K562 (cell line): ENCODE results near the gene SLC44A1. TPM values are rescaled to one million over a fixed set of nuclear protein-coding genes. Genes with fewer than 3 reads are reported as not detected.
A peak's percentile ranks its signal among the peaks of the same experiment; 100 is the strongest.

Experiments
- BRF1 ChIP-seq: IDR thresholded peaks from 3 replicates; pipeline ENCODE4 v1.6.1; 2011; ENCODE audit warnings: borderline replicate concordance, mild to moderate bottlenecking; ENCODE audit not compliant: insufficient read length; ENCODE audit errors: extremely low read depth
- KAT8 ChIP-seq: fragments of 450-650 bp; IDR thresholded peaks from 2 replicates; pipeline ENCODE4 v1.6.1; 2016; ENCODE audit warnings: low read depth, mild to moderate bottlenecking
- MTA2 ChIP-seq: fragments of 450-650 bp; IDR thresholded peaks from 2 replicates; pipeline ENCODE4 v1.6.1; 2016; ENCODE audit warnings: low read depth
- NRF1 ChIP-seq, 2 experiments: fragments of 450-650 bp; IDR thresholded peaks in 1 of 2; conservative IDR thresholded peaks in 1 of 2; 2 replicates each; pipeline ENCODE4 v1.6.1; 2014; ENCODE audit warnings: mild to moderate bottlenecking in 2 of 2
- RBFOX2 ChIP-seq: fragments of 200-400 bp; formaldehyde crosslinking; IDR thresholded peaks from 2 replicates; pipeline ENCODE4 v1.6.1; 2017; ENCODE audit warnings: low read depth, mild to moderate bottlenecking, low read length, moderate library complexity
- ZNF347 ChIP-seq: fragments of 450-650 bp; formaldehyde crosslinking; IDR thresholded peaks from 2 replicates; pipeline ENCODE4 v1.4.0; 2020; ENCODE audit warnings: low read depth, mild to moderate bottlenecking, moderate library complexity
- polyA plus RNA-seq, 8 experiments: library from polyadenylated mRNA; depleted of rRNA in 4 of 8; stranded (reverse) in 5 of 8; unstranded in 3 of 8; fragments of >200 nt; fragmentation: Nextera tagmentation in 2 of 8; fragmentation: Illumina TruSeq in 1 of 8; extraction: Ambion mirVana in 2 of 8; extraction: Trizol in 1 of 8; gene quantifications; 2 replicates each; pipeline versions ENCODE4 v1.2.1 to v1.2.3, GENCODE V29; 2011 to 2014; ENCODE audit warnings: inconsistent platforms in 1 of 8, missing spikeins in 1 of 8
- total RNA-seq, 7 experiments: library from RNA; depleted of rRNA in 6 of 7; stranded (reverse); fragments of >200 nt in 6 of 7; fragmentation: Illumina TruSeq in 2 of 7; extraction: Trizol in 2 of 7; gene quantifications; 2 replicates each; pipeline versions ENCODE4 v1.2.1 to v1.2.3, GENCODE V29; 2011 to 2021; ENCODE audit warnings: low replicate concordance in 1 of 7
- TF ChIP-seq, protein P1 (sequence below), 2 experiments: IDR thresholded peaks; 2 replicates each; pipeline ENCODE4 v1.6.1; 2012; ENCODE audit warnings: improper control_type of control experiment in 2 of 2, low read depth in 2 of 2, low read length in 2 of 2, borderline replicate concordance in 1 of 2
- TF ChIP-seq, protein P2 (sequence below): fragments of 450-650 bp; IDR thresholded peaks from 2 replicates; pipeline ENCODE4 v1.6.1; 2017; ENCODE audit warnings: mild to moderate bottlenecking, moderate library complexity
- TF ChIP-seq, protein P3 (sequence below): sonication (generic); formaldehyde crosslinking; IDR thresholded peaks from 2 replicates; pipeline ENCODE4 v1.8.1; 2023; ENCODE audit warnings: mild to moderate bottlenecking, missing genetic modification reagents, moderate library complexity
- TF ChIP-seq, protein P4 (sequence below): sonication (generic); formaldehyde crosslinking; IDR thresholded peaks from 2 replicates; pipeline ENCODE4 v1.8.0; 2022; ENCODE audit warnings: missing genetic modification reagents, mild to moderate bottlenecking, borderline replicate concordance
- TF ChIP-seq, protein P5 (sequence below): fragments of 450-650 bp; IDR thresholded peaks from 2 replicates; pipeline ENCODE4 v1.6.1; 2017; ENCODE audit warnings: antibody characterized with exemption

The SLC44A1 gene
- total and polyA plus RNA-seq, 9 of the 15 experiments (the other 6 are each of a cell fraction or from before 2014, with no cell fraction given): 0.11 to 0.59 (median 0.30) TPM

DNA sequence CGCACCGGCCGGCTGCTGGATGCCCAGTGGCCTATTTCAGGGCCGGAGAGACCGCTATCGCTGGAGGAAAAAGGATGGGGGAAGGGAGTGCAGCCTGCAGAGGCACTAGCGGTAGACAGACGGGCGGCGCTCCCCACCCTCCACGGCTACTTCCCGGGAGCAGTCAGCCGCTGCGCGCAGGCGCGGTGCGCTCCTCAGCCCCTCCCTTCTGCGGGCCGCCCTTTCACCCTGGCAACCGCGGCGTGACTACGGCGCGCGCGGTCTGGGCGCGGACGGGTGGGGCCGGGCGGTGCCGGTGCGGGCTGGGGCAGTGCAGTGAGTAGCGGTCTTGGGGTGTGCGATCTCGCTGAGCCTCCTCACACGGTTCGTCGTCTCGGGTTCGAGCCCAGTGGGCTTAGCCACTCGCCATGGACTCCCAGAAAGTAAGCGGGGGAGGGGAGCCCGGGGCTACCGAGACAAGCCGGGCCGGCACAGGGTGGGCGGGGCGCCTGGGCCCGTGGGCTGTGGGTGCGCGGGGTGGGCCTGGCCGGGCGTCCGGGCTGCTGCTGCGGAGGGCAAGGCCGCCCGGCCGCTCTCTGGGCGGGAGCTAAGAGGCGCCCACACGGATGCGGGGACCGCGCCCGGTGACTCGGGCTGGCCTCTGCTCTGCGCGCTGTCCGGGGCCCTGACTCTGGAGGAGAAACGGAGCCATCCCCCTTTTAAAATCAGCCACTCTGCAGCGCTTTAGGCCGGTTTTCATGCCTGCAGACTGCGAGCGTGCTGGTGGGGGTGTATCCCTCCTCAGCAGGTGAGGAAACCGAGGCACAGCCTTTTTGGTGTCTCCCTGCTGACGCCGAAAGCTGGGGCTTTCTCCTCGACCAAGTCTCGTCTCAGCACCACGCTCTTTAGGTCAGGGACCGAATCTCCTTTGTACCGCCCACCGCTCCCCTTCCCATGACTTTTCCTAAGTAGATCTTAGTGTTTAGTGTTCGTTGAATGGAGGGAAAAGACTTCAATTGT, 203.7 kb downstream of the SLC44A1 start, which contains the start of gene FSD1L (continued):
- TF ChIP-seq, protein P1, sequence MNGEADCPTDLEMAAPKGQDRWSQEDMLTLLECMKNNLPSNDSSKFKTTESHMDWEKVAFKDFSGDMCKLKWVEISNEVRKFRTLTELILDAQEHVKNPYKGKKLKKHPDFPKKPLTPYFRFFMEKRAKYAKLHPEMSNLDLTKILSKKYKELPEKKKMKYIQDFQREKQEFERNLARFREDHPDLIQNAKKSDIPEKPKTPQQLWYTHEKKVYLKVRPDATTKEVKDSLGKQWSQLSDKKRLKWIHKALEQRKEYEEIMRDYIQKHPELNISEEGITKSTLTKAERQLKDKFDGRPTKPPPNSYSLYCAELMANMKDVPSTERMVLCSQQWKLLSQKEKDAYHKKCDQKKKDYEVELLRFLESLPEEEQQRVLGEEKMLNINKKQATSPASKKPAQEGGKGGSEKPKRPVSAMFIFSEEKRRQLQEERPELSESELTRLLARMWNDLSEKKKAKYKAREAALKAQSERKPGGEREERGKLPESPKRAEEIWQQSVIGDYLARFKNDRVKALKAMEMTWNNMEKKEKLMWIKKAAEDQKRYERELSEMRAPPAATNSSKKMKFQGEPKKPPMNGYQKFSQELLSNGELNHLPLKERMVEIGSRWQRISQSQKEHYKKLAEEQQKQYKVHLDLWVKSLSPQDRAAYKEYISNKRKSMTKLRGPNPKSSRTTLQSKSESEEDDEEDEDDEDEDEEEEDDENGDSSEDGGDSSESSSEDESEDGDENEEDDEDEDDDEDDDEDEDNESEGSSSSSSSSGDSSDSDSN (IDR thresholded peaks at IDR 0.05; ENCODE audit: borderline replicate concordance in 1 of 2, low read depth in 2 of 2, low read length in 2 of 2): 0 out of 4 replicates have a peak, but pooled peaks of 1 of the 2 experiments have one; percentile 40
- TF ChIP-seq, protein P2, sequence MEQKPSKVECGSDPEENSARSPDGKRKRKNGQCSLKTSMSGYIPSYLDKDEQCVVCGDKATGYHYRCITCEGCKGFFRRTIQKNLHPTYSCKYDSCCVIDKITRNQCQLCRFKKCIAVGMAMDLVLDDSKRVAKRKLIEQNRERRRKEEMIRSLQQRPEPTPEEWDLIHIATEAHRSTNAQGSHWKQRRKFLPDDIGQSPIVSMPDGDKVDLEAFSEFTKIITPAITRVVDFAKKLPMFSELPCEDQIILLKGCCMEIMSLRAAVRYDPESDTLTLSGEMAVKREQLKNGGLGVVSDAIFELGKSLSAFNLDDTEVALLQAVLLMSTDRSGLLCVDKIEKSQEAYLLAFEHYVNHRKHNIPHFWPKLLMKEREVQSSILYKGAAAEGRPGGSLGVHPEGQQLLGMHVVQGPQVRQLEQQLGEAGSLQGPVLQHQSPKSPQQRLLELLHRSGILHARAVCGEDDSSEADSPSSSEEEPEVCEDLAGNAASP: no peak
- TF ChIP-seq BRF1 (no peak), KAT8 (no peak), NRF1 (conservative IDR thresholded peaks at IDR 0.05 in 1 of 2, IDR thresholded peaks at IDR 0.05 in 1 of 2) (peak; percentile 95 to 96), ZNF347 (CRISPR knock-in tag) (no peak), MTA2 (no peak), RBFOX2 (peak; percentile 81)
- TF ChIP-seq, protein P3, sequence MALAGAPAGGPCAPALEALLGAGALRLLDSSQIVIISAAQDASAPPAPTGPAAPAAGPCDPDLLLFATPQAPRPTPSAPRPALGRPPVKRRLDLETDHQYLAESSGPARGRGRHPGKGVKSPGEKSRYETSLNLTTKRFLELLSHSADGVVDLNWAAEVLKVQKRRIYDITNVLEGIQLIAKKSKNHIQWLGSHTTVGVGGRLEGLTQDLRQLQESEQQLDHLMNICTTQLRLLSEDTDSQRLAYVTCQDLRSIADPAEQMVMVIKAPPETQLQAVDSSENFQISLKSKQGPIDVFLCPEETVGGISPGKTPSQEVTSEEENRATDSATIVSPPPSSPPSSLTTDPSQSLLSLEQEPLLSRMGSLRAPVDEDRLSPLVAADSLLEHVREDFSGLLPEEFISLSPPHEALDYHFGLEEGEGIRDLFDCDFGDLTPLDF (CRISPR knock-in tag): peak; percentile 38; the same call in 1 of the 2 replicates
- TF ChIP-seq, protein P4, sequence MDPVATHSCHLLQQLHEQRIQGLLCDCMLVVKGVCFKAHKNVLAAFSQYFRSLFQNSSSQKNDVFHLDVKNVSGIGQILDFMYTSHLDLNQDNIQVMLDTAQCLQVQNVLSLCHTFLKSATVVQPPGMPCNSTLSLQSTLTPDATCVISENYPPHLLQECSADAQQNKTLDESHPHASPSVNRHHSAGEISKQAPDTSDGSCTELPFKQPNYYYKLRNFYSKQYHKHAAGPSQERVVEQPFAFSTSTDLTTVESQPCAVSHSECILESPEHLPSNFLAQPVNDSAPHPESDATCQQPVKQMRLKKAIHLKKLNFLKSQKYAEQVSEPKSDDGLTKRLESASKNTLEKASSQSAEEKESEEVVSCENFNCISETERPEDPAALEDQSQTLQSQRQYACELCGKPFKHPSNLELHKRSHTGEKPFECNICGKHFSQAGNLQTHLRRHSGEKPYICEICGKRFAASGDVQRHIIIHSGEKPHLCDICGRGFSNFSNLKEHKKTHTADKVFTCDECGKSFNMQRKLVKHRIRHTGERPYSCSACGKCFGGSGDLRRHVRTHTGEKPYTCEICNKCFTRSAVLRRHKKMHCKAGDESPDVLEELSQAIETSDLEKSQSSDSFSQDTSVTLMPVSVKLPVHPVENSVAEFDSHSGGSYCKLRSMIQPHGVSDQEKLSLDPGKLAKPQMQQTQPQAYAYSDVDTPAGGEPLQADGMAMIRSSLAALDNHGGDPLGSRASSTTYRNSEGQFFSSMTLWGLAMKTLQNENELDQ: no peak
- TF ChIP-seq, protein P5, sequence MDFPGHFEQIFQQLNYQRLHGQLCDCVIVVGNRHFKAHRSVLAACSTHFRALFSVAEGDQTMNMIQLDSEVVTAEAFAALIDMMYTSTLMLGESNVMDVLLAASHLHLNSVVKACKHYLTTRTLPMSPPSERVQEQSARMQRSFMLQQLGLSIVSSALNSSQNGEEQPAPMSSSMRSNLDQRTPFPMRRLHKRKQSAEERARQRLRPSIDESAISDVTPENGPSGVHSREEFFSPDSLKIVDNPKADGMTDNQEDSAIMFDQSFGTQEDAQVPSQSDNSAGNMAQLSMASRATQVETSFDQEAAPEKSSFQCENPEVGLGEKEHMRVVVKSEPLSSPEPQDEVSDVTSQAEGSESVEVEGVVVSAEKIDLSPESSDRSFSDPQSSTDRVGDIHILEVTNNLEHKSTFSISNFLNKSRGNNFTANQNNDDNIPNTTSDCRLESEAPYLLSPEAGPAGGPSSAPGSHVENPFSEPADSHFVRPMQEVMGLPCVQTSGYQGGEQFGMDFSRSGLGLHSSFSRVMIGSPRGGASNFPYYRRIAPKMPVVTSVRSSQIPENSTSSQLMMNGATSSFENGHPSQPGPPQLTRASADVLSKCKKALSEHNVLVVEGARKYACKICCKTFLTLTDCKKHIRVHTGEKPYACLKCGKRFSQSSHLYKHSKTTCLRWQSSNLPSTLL: no peak
